ENCODE data around the gene KLHL21. TPM values are rescaled to one million over a fixed set of nuclear protein-coding genes. Genes with fewer than 3 reads are reported as not detected.
"Not testable (repeated sequence)": the region's sequence is repeated elsewhere in the genome, so short reads cannot be mapped to it uniquely, and the experiment has no call there.

The KLHL21 gene, protein sequence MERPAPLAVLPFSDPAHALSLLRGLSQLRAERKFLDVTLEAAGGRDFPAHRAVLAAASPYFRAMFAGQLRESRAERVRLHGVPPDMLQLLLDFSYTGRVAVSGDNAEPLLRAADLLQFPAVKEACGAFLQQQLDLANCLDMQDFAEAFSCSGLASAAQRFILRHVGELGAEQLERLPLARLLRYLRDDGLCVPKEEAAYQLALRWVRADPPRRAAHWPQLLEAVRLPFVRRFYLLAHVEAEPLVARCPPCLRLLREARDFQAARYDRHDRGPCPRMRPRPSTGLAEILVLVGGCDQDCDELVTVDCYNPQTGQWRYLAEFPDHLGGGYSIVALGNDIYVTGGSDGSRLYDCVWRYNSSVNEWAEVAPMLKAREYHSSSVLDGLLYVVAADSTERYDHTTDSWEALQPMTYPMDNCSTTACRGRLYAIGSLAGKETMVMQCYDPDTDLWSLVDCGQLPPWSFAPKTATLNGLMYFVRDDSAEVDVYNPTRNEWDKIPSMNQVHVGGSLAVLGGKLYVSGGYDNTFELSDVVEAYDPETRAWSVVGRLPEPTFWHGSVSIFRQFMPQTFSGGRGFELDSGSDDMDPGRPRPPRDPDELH
- 16.4 TPM for polyA plus RNA-seq (2012; ENCODE audit: insufficient read depth, insufficient read length)

DNA sequence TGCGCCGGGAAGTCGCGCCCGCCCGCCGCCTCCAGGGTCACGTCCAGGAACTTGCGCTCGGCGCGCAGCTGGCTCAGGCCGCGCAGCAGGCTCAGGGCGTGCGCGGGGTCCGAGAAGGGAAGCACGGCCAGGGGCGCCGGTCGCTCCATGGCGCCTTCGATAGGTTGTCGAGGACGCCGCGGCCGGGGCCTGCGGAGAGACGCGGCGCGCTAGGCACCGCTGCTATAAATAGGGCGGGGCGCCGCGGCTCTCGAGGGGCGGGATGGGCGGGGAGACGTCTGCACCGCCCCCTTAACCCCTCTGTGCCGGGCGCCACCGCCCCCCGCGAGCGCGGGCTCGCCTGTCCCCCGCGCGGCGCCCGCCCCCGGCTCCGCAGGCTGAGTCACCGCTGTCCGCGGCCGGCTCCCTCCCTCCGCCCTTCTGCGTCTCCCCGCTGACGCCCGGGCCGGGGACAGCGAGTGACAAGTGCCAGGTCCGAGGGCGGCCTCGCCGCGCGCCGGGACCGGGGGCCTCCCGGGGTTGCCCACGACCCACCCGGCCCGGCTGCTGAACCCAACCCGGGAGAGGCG is at the start of gene KLHL21:
KLHL21 (minus strand) TSS at position 201 of the 569 bp plus-strand sequence; CDS start at position 149, 52 bp downstream.
- peak within 1 kb of the TSS; percentile 88 for H3K4me3 ChIP-seq (ENCODE audit: low read length)
- peak; percentile 57 for DNase-seq (ENCODE audit: low read depth, low spot score)

DNA sequence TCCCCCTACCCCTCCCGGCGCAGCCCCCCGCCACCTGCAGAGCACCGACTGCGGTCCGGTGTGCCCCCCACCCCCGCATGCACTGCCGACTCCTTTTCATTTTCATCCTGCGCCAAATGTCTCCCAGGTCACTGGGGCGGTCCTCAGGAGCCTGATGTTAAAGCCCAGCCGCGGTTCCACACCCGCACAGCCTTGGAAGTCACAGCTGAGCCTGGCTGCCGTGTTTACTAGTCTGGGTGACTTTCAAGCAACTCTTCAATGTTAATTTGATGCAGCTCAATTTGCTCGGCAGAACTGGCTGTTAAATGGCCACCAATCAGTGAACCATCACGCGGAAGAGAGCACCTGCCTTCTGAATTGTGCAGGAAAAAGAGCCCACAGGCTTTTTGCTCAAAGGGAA is 49.2 kb upstream of the KLHL21 start:
- no peak for DNase-seq (ENCODE audit: low read depth, low spot score)

DNA sequence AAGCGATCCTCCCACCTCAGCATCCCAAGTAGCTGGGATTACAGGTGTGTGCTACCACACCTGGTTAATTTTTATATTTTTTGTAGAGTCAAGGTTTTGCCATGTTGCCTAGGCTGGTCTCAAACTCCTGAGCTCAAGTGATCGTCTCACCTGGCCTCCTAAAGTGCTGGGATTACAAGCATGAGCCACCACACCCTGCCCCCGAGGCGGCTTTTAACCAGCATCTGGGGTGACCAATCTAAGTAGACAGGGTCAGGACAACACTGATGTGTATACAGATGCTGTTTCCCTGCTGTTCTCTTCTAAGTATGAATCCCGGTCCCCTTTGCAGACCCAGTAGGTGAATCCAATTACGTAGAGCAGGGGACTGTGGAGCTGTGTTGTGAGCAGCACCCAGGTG is 45.9 kb upstream of the KLHL21 start:
- DNase-seq (ENCODE audit: low read depth, low spot score), result no peak
- no peak overlapping the region for H3K4me3 ChIP-seq (ENCODE audit: low read length)

More for the DNA sequence above, 49.2 kb upstream of the KLHL21 start:
- H3K4me3 ChIP-seq (ENCODE audit: low read length), result no peak overlapping the region

DNA sequence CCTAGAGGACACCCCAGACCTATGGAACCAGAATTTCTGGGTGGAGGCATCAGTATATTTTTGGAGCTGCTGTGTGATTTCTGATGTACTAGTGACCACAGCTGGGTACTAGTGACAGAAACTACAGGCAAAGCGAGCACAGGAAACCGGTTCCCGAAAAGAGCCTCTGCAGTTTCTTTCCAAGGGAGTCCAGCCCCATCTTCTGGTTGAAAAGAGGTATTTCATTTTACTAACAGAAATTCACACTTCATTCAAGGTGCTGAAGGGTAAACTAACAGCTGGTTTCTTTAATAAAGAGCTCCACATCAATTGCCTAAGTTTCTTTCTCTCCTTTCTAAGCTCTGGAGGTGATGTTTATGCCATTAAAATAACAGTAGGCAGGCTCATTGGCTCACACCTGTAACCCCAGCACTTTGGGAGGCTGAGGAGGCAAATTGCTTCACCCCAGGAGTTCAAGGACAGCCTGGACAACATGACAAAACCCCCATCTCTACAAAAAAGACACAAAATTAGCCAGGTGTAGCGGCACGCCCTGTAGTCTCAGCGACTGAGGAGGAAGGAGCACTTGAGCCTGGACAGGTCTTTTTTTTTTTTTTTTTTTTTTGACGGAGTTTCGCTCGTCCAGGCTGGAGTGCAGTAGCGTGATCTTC is 44.0 kb upstream of the KLHL21 start:
- peak; percentile 15 for DNase-seq (ENCODE audit: low read depth, low spot score)
- no peak overlapping the region for H3K4me3 ChIP-seq (ENCODE audit: low read length)

DNA sequence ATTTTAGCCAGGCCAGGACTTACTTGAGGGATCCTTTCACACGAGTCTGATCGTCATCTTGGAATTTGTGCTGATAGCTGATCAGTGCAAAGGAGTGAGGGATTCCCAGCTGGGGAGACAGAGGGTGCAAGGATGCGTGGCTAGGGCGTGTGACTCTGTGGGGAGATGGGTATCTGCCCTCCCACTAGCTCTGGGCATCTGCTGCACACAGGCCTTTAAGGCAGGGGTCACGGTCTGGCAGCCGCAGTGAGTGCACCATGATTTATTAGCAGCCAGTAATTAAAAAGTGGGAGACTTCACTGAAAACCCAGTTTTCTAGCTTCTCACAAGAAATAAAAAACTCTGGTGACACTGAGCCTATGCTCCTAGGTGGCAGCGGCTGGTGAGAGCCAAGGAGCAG is 42.3 kb upstream of the KLHL21 start:
- no peak overlapping the region for H3K4me3 ChIP-seq (ENCODE audit: low read length)
- no peak for DNase-seq (ENCODE audit: low read depth, low spot score)

DNA sequence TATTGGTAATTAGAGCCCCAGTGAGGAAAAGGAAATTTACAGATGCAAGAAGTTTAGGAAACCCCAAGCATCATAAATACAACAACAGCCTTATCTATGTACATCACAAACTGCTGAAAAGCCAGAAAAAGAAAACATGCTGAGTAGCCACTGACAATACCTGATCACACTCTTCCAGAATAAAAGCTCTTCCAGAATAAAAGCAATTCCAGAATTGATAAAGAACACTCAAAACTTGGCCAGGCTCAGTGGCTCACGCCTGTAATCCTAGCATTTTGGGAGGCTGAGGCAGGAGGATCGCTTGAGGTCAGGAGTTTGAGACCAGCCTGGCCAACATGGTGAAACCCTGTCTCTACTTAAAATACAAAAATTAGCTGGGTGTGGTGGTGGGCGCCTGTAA is 38.2 kb upstream of the KLHL21 start:
- H3K4me3 ChIP-seq (ENCODE audit: low read length), result not testable (repeated sequence)

DNA sequence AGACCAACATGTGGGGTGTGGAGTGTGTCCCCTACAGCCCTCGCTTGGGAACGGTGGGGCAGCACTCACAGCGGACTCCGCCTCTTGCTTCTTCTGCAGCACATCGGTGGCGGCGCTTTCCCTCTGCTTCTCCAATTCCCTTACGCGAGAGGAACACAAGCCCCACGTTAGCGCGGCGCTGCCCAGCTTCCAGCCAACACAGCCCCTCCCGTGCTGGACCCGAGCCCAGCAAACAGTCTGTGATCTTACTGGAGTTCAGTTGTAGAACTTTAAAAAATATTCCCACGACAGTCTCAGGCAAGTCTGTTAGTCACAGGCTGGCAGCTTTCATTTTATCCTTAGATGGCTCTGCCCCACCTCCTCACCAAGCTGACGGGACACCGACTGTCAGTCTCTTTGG is 35.6 kb upstream of the KLHL21 start:
- DNase-seq (ENCODE audit: low read depth, low spot score), result no peak
- H3K4me3 ChIP-seq (ENCODE audit: low read length), result no peak overlapping the region

More for the DNA sequence above, 38.2 kb upstream of the KLHL21 start:
- not testable (repeated sequence) for DNase-seq (ENCODE audit: low read depth, low spot score)

DNA sequence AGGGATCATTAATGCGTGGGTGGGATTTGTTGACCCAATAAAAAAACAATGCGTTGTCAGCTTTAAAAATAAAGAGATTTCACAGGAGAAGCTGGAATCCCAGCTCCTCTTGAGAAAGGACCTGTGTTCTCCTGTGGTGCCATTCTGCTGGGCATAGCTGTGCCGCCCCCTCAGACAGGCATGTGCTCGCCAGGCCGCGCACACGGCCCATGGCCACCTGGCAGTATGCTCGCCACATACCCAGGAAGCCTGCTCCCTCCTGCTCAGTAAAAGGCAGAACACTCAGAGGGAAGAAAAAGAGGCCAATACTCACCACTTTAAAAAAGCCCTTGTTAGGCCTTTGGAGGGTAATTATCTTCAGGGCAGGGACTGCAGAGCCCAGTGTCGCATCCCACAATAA is 35.1 kb upstream of the KLHL21 start:
- no peak for DNase-seq (ENCODE audit: low read depth, low spot score)
- no peak overlapping the region for H3K4me3 ChIP-seq (ENCODE audit: low read length)

DNA sequence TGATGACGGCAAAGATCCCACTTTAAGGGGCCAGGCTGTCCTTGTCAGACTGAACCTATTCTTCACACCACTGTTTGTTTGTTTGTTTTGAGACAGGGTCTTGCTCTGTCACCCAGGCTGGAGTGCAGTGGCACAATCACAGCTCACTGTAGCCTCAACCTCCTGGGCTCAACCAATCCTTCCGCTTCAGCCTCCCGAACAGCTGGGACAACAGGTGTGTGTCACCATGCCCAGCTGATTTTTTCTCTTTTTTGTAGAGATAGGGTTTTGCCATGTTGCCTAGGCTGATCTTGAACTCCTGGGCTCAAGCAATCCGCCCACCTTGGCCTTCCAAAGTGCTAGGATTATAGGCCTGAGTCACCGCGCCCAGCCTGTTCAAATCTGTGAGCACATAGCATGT is 34.1 kb upstream of the KLHL21 start:
- DNase-seq (ENCODE audit: low read depth, low spot score), result not testable (repeated sequence)

DNA sequence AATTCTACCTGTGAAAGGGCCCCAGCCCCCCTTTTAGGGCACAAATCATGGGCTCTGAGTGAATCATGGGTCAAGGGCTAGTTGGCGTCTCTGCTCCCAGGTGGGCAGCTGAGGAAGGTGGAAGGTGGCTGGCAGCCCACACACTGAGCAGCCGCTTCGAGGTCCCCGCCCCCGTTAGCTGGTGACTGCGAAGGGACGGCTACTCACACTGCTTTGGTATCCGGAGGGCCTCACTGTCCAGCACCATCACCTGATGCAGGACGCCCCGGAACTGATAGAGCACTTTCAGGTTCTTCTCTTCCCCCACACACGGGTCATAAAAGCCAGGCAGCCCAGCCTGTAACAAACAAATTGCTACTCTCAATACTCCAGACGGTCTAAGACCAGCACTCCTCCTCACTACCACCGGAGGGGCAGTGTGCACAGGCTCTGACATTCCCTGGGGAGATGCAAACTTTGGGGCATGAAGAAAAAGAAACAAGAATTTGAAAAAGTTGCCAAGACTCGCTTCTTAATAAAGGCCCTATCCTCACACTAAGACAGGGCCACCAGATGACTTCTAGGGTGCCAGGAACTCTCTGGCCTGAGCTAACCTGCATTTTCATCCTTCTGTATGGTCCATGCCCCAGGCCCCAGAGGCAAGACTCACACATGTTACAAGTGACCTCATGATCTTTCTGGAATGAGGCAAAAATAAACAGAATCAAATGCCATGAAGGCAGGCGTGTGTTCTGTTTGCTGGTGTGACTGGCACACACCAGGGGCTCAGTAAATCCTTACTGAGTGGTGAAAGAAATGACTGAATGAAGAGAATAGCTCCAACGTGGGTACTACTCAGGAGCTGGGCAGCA is 33.5 kb upstream of the KLHL21 start:
- no peak overlapping the region for H3K4me3 ChIP-seq (ENCODE audit: low read length)
- no peak for DNase-seq (ENCODE audit: low read depth, low spot score)

More for the DNA sequence above, 34.1 kb upstream of the KLHL21 start:
- not testable (repeated sequence) for H3K4me3 ChIP-seq (ENCODE audit: low read length)

DNA sequence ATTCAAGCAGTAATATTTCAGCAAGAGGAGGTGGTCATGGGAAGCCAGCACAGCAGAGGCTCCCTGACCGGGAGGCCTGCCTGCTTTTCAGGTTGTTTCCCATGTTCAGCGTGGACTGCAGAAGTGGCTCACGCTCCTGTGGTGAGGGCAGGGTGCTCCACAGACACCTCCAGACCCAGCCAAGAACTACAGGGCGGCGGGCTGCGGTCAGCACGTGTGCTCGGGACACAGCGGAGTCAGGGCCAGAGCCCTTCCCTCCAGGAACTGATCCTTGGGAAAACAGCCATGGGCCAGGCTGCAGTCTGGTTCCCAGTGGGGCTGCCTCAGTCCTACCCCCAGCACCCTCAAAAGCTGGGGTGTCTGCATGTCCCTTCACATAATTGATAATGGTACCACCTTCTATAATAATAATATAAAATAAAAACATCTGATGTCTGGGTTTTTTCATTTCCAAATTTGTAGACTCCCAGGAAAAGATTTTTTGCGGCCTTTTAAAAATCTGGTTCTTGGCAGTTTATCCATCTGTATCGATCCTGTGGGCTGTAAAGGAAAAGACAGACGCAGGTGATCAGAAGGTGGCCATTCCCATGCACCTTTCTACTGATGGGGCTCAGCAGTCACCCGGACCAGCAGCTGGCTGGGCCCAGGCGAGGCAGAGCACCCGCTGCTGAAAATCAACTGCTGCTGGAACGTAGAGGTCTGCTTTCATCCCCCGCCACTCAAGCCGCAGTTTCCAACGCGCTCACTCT is 32.7 kb upstream of the KLHL21 start:
- no peak overlapping the region for H3K4me3 ChIP-seq (ENCODE audit: low read length)
- no peak for DNase-seq (ENCODE audit: low read depth, low spot score)

DNA sequence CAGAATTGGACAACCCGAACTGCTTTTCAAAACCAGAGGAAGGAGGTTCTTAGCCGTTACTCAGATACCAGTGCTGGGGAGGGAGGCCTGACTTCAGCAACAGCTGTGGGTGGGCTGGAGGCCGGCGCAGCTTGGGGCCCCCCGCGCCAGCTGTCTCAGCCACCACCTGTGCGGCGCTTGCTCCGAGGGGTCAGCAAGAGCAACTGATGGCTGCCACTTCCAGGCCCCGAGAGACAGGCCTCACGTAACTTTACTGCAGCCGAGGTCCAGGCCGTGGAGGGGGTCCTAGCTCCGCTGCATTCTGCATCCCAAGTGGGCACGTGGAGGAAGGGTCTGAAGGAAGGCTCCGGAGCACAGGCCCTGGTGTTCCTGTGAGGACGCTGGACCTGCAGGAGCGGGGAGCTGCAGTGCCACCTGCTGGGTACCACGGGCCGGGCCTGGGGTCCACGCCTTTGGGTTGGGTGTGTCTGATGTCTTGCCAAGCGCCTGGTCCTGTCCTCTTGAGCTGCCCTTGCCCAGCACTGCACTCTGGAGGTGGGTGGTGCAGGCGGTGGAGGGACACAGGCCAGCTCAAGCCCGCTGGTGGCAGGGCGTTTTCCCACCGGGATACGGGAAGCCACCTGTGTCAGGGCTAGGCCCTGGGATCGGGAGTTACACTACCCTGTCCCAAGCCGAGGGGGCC is 31.8 kb upstream of the KLHL21 start:
- no peak for DNase-seq (ENCODE audit: low read depth, low spot score)
- no peak overlapping the region for H3K4me3 ChIP-seq (ENCODE audit: low read length)

DNA sequence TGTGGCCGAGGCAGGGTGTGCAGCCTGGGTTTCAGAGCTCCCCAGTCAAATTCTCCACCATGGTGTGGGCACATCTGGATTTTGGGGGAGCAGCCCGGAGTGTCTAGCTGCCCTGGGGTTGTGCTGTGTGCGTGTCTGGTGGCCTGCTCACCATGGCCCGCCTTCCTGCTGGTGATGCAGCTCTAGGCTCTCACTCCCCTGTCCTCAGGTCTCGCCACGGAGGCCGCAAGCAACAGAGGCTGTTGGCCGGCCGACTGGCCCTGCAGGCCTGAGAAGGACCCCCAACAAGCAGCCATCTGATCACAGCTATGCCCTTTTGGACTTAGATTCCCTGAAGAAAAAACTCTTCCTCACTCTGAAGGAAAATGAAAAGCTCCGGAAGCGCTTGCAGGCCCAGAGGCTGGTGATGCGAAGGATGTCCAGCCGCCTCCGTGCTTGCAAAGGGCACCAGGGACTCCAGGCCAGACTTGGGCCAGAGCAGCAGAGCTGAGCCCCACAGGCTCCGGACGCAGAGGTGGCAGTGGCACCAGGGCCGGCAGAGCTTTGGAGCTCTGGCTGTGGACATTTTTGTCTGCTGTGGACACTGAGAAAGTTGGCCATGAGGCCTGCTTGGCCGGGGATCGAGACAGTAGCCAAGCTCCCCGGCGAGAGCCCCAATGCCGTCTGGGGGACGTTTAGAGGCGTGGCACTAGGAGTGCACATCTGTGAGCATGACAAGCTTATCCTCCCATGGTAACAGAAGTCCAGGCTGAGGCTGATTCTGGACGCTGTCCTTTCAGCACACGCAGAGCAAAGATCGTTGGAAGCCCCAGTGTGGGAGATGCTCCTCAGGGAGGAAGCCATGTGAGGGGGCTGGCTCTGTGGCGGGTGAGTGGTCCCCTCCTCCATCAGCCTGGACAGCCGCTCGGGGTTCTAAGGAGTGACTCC is 30.2 kb upstream of the KLHL21 start:
- H3K4me3 ChIP-seq (ENCODE audit: low read length), result no peak overlapping the region

DNA sequence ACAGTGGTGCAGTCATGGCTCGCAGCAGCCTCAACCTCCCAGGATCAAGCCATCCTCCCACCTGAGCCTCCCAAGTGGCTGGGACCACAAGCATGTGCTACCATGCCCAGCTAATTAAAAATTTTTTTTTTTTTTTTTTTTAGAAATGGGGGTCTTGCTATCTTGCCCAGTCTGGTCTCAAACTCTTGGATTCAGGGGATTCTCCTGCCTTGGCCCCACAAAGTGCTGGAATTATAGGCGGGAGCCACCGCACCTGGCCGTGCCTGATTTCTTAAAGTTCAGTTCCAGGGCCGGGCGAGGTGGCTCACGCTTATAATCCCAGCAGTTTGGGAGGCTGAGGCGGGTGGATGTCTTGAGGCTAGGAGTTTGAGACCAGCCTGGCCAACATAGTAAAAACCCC is 28.4 kb upstream of the KLHL21 start:
- H3K4me3 ChIP-seq (ENCODE audit: low read length), result no peak overlapping the region

More for the DNA sequence above, 30.2 kb upstream of the KLHL21 start:
- DNase-seq (ENCODE audit: low read depth, low spot score), result no peak

DNA sequence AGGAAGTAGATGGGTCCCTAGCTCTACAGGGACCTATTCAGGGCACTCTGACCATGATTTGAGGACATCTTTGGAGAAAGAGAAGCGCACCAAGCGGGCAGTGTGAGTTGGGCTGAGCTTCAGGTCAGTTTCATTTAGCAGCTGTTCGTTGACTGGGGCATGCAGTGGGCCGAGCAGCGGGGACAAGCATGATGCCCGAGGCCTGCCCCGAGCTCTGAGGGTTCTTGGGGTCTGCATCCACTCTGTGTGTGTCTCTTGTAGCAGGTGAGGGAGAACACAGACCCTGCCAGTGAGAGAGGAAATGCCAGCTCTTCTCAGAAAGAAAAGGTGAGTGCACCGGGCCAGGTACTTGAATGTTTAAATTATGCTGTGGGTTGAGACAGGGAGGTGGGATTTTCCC is 27.4 kb upstream of the KLHL21 start:
- H3K4me3 ChIP-seq (ENCODE audit: low read length), result no peak overlapping the region
- DNase-seq (ENCODE audit: low read depth, low spot score), result no peak

More for the DNA sequence above, 28.4 kb upstream of the KLHL21 start:
- DNase-seq (ENCODE audit: low read depth, low spot score), result no peak

DNA sequence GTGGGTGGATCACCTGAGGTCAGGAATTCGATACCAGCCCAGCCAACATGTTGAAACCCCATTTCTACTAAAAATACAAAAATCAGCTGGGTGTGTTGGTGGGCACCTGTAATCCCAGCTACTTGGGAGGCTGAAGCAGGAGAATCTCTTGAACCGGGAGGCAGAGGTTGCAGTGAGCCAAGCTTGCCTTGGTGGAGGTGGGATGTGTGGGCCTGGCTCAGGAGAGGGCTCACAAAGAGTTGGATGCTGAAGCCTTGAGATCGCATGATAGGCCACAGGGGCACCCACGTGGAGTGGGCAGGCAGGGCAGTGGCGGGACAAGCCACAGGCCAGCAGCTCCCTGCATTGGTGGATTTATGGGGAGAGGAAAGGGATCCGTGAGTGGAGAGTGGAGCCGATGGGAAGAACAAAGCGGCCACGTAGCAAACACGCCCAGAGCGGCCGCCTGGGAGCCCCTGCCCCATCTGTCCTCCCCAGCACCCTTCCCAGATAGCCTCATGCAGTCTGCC is 26.4 kb upstream of the KLHL21 start:
- H3K4me3 ChIP-seq (ENCODE audit: low read length), result no peak overlapping the region
- DNase-seq (ENCODE audit: low read depth, low spot score), result no peak

All from Jurkat, Clone E6-1 (cell line).